Gastrocnemius medialis (tissue), 4 donors: ENCODE measurements around the gene ZNF227.

Experiments
- POLR2A ChIP-seq, 2 donors: fragments of 450-650 bp; IDR thresholded peaks; one replicate each; pipeline ENCODE4 v1.6.1; 2017; ENCODE audit warnings: antibody characterized with exemption in 2 of 2, mild to moderate bottlenecking in 2 of 2, moderate library complexity in 2 of 2
- TF ChIP-seq, protein P1 (sequence below), 5 experiments: fragments of 450-650 bp in 3 of 5; fragments of 200-600 bp in 2 of 5; sonication (generic) in 2 of 5; IDR thresholded peaks in 4 of 5; conservative IDR thresholded peaks in 1 of 5; 1 replicate in 4 of 5; 2 replicates in 1 of 5; pipeline ENCODE4 v1.5.1; 2016 to 2019; ENCODE audit warnings: antibody characterized with exemption in 5 of 5, mild to moderate bottlenecking in 3 of 5, moderate library complexity in 3 of 5

DNA sequence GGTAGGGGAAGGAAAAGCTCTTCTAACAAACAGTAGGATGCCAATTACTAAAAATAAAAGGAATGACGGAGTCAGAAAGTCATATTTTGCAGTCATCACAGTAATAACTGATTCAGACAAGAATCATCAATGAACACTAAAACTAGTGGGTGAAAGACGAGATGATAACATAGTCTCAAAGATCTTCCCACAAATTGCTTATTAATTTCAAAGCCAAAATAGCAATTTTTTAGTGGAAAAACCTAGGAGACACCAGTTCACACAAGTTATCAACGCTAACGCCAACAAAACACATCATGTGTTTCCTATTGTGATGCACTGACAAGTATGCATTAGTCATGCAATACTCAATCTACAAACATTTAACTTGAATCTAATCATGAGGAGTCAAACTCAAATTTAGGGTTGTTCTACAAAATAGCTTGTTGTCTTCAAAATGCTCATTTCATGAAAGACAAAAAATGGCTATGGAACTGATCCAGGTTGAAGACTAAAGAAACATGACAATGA is 65.9 kb downstream of the ZNF227 start:
- TF ChIP-seq, protein P1, sequence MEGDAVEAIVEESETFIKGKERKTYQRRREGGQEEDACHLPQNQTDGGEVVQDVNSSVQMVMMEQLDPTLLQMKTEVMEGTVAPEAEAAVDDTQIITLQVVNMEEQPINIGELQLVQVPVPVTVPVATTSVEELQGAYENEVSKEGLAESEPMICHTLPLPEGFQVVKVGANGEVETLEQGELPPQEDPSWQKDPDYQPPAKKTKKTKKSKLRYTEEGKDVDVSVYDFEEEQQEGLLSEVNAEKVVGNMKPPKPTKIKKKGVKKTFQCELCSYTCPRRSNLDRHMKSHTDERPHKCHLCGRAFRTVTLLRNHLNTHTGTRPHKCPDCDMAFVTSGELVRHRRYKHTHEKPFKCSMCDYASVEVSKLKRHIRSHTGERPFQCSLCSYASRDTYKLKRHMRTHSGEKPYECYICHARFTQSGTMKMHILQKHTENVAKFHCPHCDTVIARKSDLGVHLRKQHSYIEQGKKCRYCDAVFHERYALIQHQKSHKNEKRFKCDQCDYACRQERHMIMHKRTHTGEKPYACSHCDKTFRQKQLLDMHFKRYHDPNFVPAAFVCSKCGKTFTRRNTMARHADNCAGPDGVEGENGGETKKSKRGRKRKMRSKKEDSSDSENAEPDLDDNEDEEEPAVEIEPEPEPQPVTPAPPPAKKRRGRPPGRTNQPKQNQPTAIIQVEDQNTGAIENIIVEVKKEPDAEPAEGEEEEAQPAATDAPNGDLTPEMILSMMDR (IDR thresholded peaks at IDR 0.05 in 4 of 5, conservative IDR thresholded peaks at IDR 0.05 in 1 of 5) = no peak
- TF ChIP-seq POLR2A (IDR thresholded peaks at IDR 0.05) = no peak
